ENCODE data around the gene PRCP.

DNA sequence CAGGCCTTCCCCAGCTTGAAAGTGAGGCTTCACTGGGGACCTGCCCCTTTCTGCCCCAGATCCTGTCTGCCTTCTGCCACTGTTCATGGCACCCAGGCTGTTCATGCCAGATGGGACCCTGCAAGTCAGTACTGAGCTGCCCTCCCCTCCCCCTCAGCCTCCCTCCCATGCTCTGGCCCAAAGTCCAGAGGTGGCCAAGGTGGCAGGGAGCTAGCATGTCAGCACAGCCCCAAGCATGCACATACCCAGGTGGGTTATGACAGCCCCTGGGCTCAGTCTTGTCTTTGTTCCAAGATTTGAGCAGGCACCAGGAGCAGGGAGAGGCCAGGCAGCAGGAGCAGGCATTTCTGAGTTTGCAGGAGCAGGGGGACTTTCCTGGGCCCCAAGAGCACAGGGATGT is 45.5 kb upstream of the PRCP start:
- TF ChIP-seq POLR2A (IDR thresholded peaks at IDR 0.05), result no peak
- TF ChIP-seq, protein P1, sequence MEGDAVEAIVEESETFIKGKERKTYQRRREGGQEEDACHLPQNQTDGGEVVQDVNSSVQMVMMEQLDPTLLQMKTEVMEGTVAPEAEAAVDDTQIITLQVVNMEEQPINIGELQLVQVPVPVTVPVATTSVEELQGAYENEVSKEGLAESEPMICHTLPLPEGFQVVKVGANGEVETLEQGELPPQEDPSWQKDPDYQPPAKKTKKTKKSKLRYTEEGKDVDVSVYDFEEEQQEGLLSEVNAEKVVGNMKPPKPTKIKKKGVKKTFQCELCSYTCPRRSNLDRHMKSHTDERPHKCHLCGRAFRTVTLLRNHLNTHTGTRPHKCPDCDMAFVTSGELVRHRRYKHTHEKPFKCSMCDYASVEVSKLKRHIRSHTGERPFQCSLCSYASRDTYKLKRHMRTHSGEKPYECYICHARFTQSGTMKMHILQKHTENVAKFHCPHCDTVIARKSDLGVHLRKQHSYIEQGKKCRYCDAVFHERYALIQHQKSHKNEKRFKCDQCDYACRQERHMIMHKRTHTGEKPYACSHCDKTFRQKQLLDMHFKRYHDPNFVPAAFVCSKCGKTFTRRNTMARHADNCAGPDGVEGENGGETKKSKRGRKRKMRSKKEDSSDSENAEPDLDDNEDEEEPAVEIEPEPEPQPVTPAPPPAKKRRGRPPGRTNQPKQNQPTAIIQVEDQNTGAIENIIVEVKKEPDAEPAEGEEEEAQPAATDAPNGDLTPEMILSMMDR (IDR thresholded peaks at IDR 0.05), result no peak

Data from ovary (tissue), 3 donors.